ENCODE measurements around the gene RNF31.

The RNF31 gene

DNA sequence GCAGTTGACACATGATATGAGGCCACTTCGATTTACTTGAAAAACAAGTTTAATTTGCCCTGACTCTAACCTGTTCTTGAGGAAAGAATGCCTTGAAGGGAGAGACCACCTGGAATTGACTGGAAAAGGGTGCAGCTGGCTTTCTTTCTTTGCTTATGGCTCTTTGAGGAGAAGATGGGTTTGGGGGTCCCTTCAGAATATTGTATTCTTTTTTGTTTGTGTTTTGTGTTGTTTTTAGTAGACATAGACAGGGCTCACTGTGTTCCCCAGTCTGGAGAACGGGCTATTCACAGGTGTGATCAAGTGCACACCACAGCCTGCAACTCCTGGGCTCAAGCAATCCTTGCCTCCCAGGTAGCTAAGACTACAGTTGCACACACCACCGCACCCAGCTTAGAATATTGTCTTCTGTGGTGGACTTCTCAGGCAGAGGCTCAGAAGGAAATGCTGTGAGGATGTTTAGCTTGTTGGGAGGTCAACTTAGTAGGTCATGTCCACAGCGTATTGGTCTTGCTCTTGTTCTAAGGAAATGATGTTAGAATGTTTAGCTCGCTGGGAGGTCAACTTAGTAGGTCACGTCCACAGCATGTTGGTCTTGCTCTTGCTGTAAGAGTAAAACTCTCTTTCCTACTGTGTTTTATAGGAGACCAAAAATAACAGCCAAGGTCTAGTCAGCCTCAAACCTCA is 31.0 kb upstream of the RNF31 start:
- no peak for DNase-seq (ENCODE audit: low spot score)

DNA sequence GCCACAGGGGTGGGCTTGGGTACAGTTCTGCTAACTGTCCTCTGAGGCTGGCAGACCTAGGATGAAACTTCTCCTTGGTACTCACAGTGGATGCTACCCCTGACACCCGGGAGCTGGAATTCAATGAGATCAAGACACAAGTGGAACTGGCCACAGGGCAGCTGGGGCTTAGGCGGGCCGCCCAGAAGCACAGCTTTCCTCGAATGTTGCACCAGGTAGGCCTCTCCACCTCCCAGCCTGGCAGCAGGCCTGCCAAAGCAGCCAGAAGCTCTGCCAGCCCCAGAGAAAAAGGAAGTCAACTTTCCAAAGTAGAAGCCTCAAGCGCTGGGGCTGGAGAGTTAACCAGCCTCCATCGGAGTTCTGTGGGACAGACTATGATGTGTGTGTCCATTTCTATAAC is 30.1 kb upstream of the RNF31 start:
- DNase-seq (ENCODE audit: low spot score): no peak

DNA sequence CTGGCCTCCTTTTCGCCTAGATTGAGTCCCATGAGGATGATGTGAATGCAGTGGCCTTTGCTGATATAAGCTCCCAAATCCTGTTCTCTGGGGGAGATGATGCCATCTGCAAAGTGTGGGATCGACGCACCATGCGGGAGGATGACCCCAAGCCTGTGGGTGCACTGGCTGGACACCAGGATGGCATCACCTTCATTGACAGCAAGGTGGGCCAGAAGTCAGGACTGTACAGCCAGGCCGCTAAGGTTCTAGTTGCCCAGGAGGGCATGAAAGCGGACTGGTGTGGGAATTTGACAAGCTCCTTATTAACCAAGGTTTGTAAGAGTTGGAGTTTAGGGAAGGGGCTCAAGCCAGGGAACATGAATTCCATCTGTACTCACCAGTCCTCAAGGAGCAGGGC is 27.6 kb upstream of the RNF31 start:
- DNase-seq (ENCODE audit: low spot score): no peak

DNA sequence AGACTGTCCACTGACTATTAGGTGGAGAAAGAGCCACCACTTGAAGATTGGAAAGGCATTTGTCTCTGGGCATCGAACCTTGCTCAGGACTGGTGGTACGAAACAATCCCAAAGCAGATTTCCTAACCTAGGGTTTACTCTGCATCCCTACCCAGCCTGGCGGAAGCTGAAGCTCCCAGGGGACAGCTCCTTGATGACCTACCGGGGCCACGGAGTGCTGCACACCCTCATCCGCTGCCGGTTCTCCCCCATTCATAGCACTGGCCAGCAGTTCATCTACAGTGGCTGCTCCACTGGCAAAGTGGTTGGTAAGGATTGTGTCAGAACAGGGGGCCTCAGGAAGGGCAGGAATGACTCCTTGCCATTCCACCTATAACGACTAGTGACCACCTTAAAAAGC is 26.1 kb upstream of the RNF31 start:
- no peak for DNase-seq (ENCODE audit: low spot score)

DNA sequence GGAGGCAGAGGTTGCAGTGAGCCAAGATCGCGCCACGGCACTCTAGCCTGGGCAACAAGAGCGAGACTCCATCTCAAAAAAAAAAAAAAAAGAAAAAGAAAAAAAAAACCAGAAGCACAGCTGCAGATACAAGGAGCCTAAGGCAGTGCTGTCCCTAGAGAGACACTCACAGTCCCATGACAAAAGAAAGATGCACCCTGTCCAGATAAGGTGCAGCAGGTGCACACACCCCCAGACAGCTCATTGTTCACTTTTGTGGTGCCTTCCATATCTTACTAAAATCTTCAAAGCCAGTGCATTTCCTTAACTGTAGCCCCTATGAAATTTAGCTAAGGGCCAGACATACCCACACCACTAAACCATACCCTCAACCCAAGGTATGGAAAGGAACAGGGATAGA is 24.9 kb upstream of the RNF31 start:
- no peak for DNase-seq (ENCODE audit: low spot score)

DNA sequence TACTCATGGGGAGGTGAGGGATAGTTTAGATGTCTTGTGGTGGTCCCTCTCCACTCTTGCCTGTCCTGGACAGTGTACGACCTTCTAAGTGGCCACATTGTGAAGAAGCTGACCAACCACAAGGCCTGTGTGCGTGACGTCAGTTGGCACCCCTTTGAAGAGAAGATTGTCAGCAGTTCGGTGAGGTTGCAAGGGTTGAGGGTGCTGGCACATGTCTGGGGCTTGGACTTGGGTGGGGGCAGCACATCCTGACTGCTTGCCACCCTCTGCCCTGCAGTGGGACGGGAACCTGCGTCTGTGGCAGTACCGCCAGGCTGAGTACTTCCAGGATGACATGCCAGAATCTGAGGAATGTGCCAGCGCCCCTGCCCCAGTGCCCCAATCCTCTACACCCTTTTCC is 24.4 kb upstream of the RNF31 start:
- no peak for DNase-seq (ENCODE audit: low spot score)

DNA sequence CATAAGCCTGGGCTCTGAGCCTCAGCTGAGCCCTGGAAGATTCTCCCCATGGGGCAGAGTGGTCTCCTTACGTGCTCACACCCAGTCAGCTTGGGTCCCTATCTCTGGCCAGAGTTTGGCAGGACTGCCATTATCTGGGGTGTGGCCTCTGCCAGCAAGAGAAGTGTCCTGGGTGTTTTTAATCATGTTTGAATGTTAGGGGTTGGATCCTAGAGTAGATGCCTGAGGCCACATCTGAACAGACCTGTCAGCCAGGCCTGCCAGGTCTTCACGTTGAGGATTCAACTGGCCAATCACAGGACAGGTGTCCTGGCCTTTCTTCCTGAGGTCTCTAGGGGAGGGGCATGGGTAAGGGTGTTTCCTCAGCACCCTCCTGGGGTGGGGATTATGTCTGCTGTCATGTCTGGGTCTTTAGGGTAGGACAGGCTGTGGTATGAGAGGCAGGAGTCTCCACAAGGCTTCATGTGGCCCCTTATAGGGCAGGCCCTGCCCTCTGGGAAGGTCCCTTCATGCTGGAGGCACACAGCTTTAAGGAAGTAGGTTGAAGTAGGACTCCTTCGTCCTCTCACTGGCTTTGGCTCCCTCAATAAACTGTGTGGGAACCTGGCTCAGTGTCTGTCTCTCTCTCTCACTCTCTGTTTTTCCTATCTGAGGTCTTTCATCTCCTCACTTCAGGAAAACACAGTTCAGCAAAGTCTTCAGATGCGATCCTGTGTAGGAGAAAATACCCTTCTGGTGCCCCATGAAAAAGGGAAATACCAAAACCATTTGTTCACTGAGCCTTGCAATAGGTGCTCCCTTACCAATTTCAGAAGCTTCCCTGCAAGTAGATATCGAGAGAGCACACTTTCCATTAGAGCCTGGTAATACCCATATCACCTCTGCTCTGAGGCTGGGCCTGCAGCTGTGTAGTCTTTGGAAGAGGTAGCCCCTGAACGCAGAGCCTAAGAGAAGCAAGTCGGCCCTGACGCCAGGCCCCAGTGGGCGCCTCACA is 23.6 kb upstream of the RNF31 start:
- DNase-seq (ENCODE audit: low spot score): no peak

DNA sequence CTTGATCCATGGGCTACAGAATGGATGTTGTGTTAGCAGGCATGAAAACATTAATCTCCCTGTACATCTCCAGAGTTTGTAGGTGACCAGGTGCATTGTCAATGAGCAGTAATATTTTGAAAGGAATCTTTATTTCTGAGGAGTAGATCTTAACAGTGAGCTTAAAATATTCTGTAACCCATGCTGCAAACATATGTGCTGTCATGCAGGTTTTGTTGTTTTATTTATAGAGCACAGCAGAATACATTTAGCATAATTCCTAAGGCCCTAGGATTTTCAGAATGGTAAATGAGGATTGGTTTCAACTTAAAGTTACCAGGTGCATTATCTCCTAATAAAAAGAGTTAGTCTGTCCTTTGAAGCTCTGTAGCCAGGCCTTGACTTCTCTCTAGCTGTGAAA is 20.4 kb upstream of the RNF31 start:
- no peak for DNase-seq (ENCODE audit: low spot score)

DNA sequence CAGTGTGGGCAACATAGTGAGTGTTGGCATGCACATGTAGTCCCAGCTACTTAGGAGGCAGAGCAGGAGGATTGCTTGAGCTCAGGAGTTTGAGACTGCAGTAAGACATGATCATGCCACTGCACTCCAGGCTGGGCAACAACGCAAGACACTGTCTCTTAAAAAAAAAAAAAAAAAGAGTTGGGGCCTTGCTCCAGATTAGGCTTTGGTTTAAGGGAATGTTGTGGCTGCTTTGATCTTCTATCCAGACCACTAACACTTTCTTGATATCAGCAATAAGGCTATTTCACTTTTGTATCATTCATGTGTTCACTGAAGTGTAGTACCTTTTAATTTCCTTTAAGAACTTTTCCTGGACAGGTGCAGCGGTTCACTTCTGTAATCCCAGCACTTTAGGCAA is 19.6 kb upstream of the RNF31 start:
- no peak for DNase-seq (ENCODE audit: low spot score)

DNA sequence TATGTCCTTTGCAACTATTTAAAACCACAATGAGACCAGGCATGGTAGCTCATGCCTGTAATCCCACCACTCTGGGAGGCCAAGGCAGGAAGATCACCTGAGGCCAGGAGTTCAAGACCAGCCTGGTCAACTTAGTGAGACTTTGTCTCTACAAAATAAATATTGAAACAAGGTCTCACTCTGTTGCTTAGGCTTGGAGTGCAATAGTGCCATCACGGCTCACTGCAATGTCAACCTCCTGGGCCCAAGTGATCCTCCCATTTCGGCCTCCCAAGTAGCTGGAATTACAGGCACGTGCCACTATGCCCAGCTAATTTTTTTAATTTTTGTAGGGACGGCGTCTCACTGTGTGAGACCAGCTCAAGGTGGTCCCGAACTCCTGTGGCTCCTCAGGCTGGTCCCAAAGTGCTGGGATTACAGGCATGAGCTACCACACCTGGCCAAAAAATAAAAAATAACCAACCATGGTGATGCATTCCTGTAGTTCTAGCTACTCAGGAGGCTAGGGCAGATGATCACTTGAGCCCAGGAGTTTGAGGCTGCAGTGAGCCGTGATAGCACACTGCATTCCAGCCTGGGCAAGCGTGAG is 17.8 kb upstream of the RNF31 start:
- no peak for DNase-seq (ENCODE audit: low spot score)

DNA sequence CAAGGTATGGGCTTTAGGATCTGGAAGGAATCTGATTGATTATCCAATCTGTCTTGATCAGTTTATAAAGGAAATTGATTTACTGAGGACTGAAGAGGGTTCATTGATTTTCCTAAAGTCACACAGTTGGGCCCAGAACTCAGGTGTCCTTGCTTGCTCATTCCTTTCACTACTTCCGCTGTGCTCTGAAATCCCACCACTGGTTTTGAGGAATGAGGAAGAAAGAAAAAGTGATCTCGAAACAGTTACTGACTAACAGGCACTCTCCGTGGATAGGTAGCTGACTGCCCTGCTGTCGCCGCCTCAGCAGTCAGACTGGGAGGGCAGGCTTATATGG is 16.9 kb upstream of the RNF31 start, which contains the start of gene FITM1:
Gene FITM1, plus strand, starts transcription at position 280 of the 337 bp plus-strand sequence. CDS start 905 bp downstream, outside the sequence.
- no peak for DNase-seq (ENCODE audit: low spot score)

DNA sequence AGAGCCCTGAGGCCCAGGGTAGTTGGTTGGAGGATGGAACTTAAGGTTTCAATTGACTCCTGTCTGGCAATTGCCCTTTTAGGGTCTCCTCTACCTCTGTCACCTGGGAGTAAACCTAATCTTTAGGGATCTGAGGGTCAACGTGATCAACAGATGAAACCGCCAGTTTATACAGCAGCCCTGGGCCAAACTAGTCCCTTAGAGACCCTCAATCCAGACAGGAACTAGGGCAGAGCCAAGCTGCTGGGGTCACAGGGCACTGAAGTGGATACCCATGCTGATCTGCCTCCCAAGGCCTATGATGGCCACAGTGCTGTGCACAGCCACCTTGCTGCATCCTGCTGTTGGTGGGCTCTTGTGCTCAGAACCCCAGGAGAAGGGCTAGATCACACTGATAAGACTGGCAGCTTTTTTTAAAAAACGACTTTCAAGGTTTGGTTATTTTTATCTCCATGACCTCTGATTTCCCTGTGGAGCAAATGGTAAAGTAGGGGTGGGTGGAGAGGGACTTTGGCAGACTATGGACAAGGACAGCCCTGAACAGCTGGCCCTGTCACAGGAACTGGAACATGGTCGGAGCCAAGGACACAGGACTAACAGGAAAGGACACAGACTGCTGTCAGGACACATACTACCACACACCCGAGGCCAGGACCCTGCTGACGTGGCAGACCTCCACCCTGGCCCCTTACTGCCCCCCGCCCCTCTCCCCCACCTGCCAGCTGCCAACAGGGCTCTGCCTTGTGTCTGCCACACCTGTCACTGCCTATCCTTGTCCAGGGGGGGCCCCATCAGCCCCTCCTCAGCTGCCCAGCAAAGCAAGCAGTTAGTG is 16.4 kb upstream of the RNF31 start:
- DNase-seq (ENCODE audit: low spot score): no peak

DNA sequence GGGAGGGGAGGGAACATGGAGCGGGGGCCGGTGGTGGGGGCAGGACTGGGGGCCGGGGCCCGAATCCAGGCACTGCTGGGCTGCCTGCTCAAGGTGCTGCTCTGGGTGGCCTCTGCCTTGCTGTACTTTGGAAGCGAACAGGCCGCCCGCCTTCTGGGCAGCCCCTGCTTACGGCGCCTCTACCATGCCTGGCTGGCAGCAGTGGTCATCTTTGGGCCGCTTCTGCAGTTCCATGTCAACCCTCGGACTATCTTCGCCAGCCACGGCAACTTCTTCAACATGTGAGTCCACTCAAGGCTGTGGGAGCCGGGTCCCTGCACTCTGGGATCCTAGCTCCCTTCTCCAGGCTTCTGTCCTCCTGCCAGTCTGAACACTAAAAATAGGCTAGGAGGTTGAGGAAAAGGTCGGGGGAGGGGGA is 15.7 kb upstream of the RNF31 start:
- DNase-seq (ENCODE audit: low spot score): no peak

DNA sequence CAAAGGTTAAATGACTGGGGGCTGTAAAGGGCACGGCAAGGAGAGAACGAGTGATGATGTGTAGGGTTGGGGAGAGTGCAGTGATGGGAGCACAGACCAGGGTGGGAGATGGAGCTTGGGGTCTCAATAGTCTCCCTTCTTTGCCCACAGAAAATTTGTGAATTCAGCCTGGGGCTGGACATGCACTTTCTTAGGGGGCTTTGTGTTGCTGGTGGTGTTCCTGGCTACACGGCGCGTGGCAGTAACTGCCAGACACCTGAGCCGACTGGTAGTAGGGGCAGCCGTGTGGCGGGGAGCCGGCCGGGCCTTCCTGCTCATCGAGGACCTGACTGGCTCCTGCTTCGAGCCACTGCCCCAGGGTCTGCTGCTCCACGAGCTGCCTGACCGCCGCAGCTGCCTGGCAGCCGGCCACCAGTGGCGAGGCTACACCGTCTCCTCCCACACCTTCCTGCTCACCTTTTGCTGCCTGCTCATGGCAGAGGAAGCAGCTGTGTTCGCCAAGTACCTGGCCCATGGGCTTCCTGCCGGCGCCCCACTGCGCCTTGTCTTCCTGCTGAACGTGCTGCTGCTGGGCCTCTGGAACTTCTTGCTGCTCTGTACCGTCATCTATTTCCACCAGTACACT is 15.1 kb upstream of the RNF31 start:
- DNase-seq (ENCODE audit: low spot score): no peak

DNA sequence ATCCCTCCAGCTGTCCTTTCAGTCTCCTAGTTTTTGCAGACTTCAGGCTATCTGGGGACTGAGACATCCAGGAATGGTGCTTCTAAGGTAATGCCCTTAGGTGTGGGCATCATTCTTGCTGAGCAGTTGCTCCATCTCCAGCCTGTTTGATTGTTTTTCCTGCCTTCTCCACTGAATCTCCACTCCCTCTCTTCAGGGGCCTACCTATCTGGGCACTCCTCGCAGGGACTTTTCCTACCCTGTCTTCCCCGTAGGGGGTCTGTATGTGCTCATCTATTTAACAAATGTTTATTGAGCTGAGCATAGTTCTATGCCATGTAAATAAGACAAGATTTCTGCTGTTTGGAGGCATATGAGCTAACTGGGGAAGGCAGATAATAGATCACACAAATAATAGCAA is 14.3 kb upstream of the RNF31 start:
- DNase-seq (ENCODE audit: low spot score): no peak

DNA sequence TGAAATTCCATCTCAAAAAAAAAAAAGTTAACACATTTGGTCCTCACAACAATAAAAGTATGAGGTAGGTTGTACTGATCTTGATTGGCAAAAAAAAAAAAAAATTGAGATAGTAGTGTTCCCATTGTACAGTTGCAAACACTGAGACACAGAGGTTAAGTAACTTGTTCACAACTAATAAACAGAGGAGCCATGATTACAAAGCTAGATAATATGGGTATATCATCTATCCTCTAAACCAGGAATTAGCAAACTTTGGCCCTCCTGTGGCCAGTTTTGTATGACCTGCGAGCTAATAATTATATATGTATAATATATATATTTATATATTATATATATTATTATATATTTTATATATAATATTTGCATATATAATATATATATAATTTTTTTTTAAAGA is 13.6 kb upstream of the RNF31 start:
- DNase-seq (ENCODE audit: low spot score): no peak

DNA sequence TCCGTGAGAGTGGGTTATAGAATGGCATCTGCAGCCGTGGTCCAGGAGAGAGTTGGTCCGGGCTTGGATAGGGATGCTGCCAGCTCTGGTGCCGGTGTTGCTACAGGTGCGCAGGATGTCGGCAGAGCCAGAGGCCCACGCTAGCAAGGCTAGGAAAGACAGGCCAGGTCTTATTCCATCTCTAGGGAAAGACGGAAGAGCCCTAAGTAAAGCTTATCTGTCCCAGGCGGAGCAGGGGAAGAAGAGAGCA is 11.8 kb upstream of the RNF31 start:
- DNase-seq (ENCODE audit: low spot score): no peak

DNA sequence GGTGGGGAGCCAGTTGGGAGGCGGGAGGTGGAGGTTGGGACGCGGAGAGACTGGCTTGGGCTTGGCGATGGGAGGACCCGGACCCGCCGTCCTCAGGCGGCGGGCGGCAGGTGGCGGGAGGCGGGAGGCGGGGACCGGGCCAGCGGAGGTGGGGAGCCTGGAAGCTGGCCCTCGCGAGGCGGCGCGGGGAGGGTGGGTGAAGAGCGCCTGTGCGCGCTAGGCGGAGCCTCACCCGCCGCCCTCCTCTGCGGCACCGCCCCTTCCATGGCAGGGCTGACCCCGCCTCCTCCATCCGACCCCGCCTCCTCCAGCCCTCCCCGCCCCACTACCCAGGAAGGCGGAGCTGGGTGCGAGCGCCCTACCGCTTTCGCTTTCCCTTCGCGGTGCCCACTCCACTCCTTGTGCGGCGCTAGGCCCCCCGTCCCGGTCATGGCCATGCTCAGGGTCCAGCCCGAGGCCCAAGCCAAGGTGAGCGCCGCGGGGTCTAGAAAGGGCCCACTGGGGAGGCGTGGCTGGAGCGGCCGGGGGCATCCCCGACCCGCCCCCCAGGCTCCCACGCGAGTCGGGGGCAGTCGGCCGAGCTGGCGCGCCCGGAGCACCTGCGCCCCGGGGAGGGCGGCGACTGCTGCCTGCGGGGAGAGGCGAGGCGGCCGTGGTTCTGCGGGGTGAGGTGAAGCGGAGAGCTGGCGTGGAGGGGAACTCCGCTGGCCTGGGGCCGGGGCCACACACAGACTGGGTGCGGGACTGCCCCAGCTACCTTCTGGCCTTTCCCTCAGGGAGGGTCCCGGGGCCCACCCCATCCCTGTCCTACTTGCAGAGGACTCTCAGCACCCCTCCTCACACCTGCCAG is 11.2 kb upstream of the RNF31 start, which contains the start of gene PSME1:
Gene PSME1, plus strand, starts transcription at position 361 of the 850 bp plus-strand sequence. Its CDS starts 69 bp downstream, at position 430.
- DNase-seq (ENCODE audit: low spot score): peak; percentile 91

DNA sequence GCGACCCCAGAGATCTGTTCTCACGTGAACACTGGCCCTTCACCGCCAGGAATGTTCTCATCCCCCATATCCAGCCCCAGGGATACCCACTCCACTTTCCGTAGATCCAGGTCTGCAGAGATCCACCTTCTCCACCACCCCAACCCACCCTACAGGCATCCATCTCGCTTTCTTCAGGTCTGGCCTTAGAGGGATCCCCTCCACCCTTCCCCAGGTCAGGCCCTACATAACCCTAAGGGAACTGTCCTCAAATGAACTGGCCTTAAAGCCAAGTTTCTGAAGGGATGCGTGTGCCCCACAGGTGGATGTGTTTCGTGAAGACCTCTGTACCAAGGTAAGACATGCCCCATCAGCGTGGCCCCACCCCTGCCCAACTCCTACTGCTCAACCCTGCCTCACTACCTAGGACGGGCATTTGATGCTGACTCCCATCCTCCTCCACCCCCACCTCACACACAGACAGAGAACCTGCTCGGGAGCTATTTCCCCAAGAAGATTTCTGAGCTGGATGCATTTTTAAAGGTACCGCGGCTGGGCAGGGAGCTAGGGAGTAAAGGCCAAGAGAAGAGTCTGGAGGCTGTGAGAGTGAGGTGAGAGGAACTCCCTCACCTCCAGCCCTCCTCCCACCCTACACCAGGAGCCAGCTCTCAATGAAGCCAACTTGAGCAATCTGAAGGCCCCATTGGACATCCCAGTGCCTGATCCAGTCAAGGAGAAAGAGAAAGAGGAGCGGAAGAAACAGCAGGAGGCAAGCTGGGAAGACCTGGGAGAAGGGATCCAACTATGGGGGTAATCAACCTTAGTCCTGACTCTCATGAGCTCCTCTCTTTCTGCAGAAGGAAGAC is 10.4 kb upstream of the RNF31 start:
- no peak for DNase-seq (ENCODE audit: low spot score)
